ENCODE measurements around the gene XPC.
A peak's percentile ranks its signal among the peaks of the same experiment; 100 is the strongest.

XPC gene

DNA sequence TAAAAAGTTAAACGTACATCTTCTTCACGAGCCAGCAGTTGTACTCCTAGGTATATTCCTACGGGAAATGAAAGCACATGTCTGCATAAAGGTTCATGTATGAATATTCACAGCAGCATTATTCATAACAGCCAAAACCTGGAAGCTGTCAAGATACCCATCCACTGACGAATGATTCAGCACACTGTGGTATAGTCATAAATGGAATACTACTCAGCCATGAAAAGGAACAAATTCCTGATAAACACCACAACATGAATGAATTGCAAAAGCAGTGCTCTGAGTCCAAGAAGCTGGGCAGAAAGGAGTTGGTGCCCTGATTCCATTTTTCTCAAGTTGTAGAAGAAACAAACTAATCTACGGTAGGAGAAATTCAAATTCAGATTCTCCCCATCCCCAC is 49.7 kb downstream of the XPC start:
- no peak for DNase-seq (ENCODE audit: low read depth)
- TF ChIP-seq, protein P1, sequence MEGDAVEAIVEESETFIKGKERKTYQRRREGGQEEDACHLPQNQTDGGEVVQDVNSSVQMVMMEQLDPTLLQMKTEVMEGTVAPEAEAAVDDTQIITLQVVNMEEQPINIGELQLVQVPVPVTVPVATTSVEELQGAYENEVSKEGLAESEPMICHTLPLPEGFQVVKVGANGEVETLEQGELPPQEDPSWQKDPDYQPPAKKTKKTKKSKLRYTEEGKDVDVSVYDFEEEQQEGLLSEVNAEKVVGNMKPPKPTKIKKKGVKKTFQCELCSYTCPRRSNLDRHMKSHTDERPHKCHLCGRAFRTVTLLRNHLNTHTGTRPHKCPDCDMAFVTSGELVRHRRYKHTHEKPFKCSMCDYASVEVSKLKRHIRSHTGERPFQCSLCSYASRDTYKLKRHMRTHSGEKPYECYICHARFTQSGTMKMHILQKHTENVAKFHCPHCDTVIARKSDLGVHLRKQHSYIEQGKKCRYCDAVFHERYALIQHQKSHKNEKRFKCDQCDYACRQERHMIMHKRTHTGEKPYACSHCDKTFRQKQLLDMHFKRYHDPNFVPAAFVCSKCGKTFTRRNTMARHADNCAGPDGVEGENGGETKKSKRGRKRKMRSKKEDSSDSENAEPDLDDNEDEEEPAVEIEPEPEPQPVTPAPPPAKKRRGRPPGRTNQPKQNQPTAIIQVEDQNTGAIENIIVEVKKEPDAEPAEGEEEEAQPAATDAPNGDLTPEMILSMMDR (conservative IDR thresholded peaks at IDR 0.05; ENCODE audit: control insufficient read depth, insufficient read depth, low read depth, low read length) = no peak
- no peak overlapping the region for H3K4me3 ChIP-seq (ENCODE audit: control insufficient read depth, low read depth, low read length)

DNA sequence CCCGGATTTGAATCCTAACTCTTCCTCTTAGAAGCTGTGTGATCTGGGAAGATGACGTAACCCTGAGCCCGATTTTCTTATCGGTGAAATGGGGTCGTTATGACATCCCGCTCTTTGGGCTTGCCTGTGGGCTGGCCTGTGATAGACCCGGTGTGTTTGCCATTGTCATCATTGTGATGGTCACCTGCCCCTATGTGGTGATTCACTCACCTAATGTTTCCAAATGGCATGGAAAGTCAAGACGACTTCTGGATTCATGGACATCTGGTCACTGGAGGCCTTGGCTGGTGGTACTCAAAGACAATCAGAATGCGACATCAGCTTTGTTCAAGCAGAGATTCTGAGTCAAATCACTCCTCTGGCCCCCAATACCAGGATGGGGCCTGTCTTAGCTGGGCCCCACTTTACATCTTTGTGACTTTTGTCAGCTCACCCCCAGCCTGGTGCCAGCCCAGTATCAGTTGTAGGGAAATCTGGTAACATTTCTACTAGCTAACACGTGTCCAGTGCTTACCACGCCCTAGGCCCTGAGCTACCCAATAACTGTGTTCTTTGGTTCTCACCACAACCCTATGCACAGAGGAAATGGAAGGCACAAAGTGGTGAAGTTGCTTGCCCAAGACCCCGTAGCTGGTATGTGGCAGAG is 50.8 kb downstream of the XPC start:
- TF ChIP-seq, protein P1 (conservative IDR thresholded peaks at IDR 0.05; ENCODE audit: control insufficient read depth, insufficient read depth, low read depth, low read length) = no peak
- no peak for DNase-seq (ENCODE audit: low read depth)
- H3K4me3 ChIP-seq (ENCODE audit: control insufficient read depth, low read depth, low read length) = no peak overlapping the region

DNA sequence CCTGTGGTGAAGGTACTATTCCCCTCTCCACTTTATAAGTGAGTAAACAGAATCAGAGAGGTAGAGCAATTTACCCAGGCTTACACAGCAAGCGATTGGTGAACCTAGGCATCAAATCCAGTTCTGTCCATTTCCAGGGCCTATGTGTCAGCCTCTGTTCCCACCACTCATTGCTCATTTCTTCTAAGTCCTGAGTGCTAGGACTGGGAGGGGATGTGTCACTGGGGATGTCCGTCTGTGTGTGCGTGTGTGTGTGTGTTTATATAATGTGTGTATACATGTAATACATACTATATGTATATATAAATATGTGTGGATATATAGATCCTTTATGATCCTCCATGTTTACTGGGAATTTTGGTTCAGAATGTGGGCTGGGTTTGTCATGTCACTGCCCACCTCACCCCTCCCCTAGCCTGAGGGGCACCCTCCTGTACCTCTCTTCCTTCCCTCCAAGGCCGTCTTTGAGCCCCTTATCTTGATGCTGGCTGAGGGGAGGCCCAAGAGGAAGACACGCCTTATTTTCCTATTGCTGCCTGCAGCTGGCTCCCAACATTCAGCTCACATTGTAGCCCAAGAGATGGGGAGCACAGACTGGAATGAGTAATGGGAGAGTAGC is 51.4 kb downstream of the XPC start:
- peak overlapping the region; percentile 96 for H3K4me3 ChIP-seq (ENCODE audit: control insufficient read depth, low read depth, low read length)
- DNase-seq (ENCODE audit: low read depth) = peak; percentile 33
- TF ChIP-seq, protein P1 (conservative IDR thresholded peaks at IDR 0.05; ENCODE audit: control insufficient read depth, insufficient read depth, low read depth, low read length) = no peak

DNA sequence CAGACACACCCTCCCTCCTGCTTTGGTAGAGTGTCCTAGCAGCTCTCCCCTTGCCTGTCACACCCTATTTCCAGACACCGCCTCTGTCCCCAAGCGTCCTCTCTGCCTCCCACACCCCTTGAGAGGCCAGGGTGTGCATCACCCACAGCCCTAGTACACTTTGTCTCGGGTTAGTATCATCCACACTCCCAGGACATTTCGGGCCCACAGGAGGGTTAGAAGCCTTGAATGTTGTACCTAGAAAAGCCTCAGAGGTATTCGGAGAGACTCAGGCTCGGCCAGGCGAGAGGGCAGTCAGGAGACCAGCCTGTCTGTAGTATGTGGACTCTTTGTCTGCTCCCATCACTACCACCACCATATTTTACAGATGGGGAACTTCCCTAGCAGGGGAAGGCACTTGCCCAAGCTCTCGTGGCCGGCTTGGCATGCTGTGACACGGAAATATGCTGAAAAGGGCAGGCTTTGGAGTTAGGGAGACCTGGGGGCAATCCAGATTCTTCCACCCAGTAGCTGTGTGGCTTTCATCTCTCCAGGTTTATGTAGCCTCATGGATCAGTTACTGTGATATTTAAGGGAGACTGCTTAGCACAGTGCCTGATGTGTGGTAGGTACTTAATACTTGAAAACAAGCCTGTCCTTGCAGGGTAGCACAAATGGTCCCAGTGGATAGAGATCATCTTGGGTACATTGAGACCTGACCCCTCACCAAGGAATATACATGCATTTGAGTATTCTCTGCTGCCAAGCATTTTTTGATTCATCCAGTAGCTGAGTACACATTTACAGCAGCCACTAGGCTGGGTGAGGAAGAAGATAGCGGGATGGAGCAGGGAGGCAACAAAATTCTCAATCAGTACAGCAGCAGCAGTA is 52.1 kb downstream of the XPC start:
- H3K4me3 ChIP-seq (ENCODE audit: control insufficient read depth, low read depth, low read length) = peak overlapping the region; percentile 96
- no peak for DNase-seq (ENCODE audit: low read depth)
- TF ChIP-seq, protein P1 (conservative IDR thresholded peaks at IDR 0.05; ENCODE audit: control insufficient read depth, insufficient read depth, low read depth, low read length) = no peak

DNA sequence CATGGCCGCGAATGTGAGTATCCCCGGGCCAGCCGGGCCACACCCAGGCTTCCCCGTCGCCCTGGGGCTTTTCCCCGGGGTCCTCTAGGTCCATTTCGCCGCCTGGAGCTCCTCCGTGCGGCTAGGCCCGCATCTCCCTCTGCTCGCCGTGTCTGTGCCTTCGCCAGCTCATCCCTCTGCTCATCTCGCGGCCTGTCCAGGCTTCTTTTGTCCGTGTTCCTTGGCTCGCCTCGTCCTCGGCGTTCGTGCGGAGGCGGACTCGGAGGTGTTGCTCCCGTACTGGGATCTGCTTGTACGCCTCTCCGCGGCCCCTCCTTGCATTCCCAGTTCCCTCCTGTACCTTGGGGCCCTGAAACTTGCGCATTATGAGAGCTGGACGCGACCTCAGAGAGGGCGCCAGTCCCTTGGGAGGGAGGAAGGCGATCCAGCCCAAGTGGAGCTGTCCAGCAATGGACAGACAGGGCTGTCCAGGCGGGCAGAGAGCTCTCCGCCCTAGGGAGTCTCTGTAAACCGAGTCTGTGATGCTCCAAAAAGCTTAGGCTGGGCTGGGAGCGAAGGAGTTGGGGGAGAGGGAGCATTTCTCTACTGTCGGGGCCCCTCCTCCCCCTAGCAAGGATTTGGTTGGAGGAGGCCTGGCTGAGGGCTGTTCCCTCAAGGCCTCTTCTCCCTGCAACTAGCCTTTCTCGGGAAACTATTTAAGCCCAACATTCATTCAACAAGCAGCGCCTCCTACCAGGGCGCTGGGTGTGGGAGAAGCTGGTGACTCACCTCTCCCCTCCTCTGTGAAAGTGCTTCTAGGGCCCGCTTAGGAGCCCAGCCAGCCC is 53.0 kb downstream of the XPC start:
- TF ChIP-seq, protein P1 (conservative IDR thresholded peaks at IDR 0.05; ENCODE audit: control insufficient read depth, insufficient read depth, low read depth, low read length) = peak; percentile 23
- H3K4me3 ChIP-seq (ENCODE audit: control insufficient read depth, low read depth, low read length) = peak overlapping the region; percentile 96
- DNase-seq (ENCODE audit: low read depth) = peak; percentile 96

DNA sequence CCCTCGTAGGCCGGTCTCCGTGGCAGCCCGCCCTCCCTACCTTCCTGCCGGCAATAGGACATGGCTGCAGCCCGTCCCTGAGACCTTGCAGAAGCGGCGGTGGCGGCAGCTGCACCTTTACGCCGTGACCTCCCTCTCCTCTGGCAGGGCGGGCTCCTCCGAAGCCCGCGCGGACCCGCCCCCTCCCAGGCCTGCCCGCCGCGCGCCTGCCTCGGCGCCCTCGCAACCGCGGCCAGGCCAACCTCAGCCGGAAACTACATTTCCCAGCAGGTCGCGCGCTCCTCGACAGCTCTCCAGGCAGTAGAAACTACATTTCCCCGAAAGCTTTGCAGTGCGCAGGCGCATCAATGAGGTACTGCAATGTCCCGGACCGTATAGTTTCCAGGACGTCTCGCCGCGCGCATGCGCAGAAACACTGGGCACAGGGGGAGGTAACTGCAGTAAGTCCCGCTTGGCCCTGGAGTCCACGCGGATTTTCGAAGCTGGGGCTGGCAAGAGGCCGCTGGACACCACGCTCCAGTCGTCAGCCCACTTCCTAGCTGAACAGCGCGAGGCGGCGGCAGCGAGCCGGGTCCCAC is 53.7 kb downstream of the XPC start, which contains the start of the genes CHCHD4 and TMEM43:
TSS of gene CHCHD4 (minus strand) at position 256 of the 578 bp plus-strand sequence. CDS start at position 62, 194 bp downstream.
TSS of gene TMEM43 (plus strand) at position 438 of the 578 bp plus-strand sequence. CDS start 142 bp downstream, outside the sequence.
- TF ChIP-seq, protein P1 (conservative IDR thresholded peaks at IDR 0.05; ENCODE audit: control insufficient read depth, insufficient read depth, low read depth, low read length) = no peak
- peak; percentile 98 for DNase-seq (ENCODE audit: low read depth)
- H3K4me3 ChIP-seq (ENCODE audit: control insufficient read depth, low read depth, low read length) = peak within 1 kb of the TSS; percentile 96

All from fibroblast of mammary gland (primary cell).